Parathyroid adenoma (tissue), 2 donors: ENCODE results near the gene GLP1R.

ENCODE experiments used
- H2AFZ ChIP-seq: fragments of 300-600 bp; sonication (generic); one replicate; pipeline ENCODE4 v1.7.0; 2017; ENCODE audit warnings: antibody characterized with exemption, mild to moderate bottlenecking
- H3K27ac ChIP-seq: fragments of 300-600 bp; sonication (generic); one replicate; pipeline ENCODE4 v1.7.0; 2017
- H3K27me3 ChIP-seq: fragments of 300-600 bp; sonication (generic); one replicate; pipeline ENCODE4 v1.7.0; 2017; ENCODE audit warnings: low read length; ENCODE audit not compliant: control insufficient read depth, insufficient read depth
- H3K36me3 ChIP-seq: fragments of 300-600 bp; sonication (generic); one replicate; pipeline ENCODE4 v1.7.0; 2017; ENCODE audit warnings: low read length; ENCODE audit not compliant: control insufficient read depth, insufficient read depth
- H3K4me1 ChIP-seq: fragments of 300-600 bp; sonication (generic); one replicate; pipeline ENCODE4 v1.7.0; 2017; ENCODE audit warnings: control low read depth
- H3K4me2 ChIP-seq: fragments of 300-600 bp; sonication (generic); one replicate; pipeline ENCODE4 v1.7.0; 2017; ENCODE audit warnings: low read length
- H3K4me3 ChIP-seq: fragments of 300-600 bp; sonication (generic); one replicate; pipeline ENCODE4 v1.7.0; 2017; ENCODE audit warnings: low read depth, low read length
- H3K79me2 ChIP-seq: fragments of 300-600 bp; sonication (generic); one replicate; pipeline ENCODE4 v1.7.0; 2017; ENCODE audit warnings: control low read depth
- H3K9ac ChIP-seq: fragments of 300-600 bp; sonication (generic); one replicate; pipeline ENCODE4 v1.7.0; 2017; ENCODE audit warnings: mild to moderate bottlenecking
- H3K9me3 ChIP-seq: fragments of 300-600 bp; sonication (generic); one replicate; pipeline ENCODE4 v1.7.0; 2017; ENCODE audit warnings: low read length; ENCODE audit not compliant: control insufficient read depth
- TF ChIP-seq, protein P1 (sequence below): fragments of 300-600 bp; sonication (generic); IDR thresholded peaks from one replicate; pipeline ENCODE4 v1.7.0; 2017; ENCODE audit warnings: antibody characterized with exemption, mild to moderate bottlenecking
- donor health status: primary hyperparathyroidism.

GLP1R gene

GRCh38 chr6:39005774-39006173 is 42.8 kb upstream of the GLP1R start:
- no peaks in the 10 kb centered on the region for H3K9me3 ChIP-seq

GRCh38 chr6:39007575-39007974 is 41.0 kb upstream of the GLP1R start:
- TF ChIP-seq, protein P1, sequence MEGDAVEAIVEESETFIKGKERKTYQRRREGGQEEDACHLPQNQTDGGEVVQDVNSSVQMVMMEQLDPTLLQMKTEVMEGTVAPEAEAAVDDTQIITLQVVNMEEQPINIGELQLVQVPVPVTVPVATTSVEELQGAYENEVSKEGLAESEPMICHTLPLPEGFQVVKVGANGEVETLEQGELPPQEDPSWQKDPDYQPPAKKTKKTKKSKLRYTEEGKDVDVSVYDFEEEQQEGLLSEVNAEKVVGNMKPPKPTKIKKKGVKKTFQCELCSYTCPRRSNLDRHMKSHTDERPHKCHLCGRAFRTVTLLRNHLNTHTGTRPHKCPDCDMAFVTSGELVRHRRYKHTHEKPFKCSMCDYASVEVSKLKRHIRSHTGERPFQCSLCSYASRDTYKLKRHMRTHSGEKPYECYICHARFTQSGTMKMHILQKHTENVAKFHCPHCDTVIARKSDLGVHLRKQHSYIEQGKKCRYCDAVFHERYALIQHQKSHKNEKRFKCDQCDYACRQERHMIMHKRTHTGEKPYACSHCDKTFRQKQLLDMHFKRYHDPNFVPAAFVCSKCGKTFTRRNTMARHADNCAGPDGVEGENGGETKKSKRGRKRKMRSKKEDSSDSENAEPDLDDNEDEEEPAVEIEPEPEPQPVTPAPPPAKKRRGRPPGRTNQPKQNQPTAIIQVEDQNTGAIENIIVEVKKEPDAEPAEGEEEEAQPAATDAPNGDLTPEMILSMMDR, result no peak
- Histone ChIP-seq H2AFZ (no peak overlapping the region), H3K4me2 (no peak overlapping the region), H3K4me1 (no peaks in the 10 kb centered on the region), H3K27ac (no peak overlapping the region), H3K36me3 (no peaks in the 10 kb centered on the region), H3K9ac (no peak overlapping the region), H3K9me3 (no peaks in the 10 kb centered on the region), H3K27me3 (no peaks in the 10 kb centered on the region), H3K4me3 (no peak overlapping the region), H3K79me2 (no peaks in the 10 kb centered on the region)

More at GRCh38 chr6:39005774-39006173, 42.8 kb upstream of the GLP1R start:
- Histone ChIP-seq H3K27ac (no peak overlapping the region), H3K4me3 (no peak overlapping the region), H3K4me1 (no peaks in the 10 kb centered on the region), H3K9ac (no peak overlapping the region), H3K27me3 (no peaks in the 10 kb centered on the region), H3K36me3 (no peaks in the 10 kb centered on the region), H3K79me2 (no peaks in the 10 kb centered on the region), H2AFZ (no peak overlapping the region), H3K4me2 (no peak overlapping the region)
- TF ChIP-seq, protein P1, result no peak

- Histone ChIP-seq H3K4me3 (no peak overlapping the region), H3K4me1 (no peaks in the 10 kb centered on the region), H3K27me3 (no peaks in the 10 kb centered on the region), H3K9ac (no peak overlapping the region), H3K36me3 (no peaks in the 10 kb centered on the region), H3K79me2 (no peaks in the 10 kb centered on the region), H3K4me2 (no peak overlapping the region), H2AFZ (no peak overlapping the region), H3K27ac (no peak overlapping the region), H3K9me3 (no peaks in the 10 kb centered on the region)
- TF ChIP-seq, protein P1, result no peak
These were observed 39.8 kb upstream of the GLP1R start for GRCh38 chr6:39008737-39009136.

DNA sequence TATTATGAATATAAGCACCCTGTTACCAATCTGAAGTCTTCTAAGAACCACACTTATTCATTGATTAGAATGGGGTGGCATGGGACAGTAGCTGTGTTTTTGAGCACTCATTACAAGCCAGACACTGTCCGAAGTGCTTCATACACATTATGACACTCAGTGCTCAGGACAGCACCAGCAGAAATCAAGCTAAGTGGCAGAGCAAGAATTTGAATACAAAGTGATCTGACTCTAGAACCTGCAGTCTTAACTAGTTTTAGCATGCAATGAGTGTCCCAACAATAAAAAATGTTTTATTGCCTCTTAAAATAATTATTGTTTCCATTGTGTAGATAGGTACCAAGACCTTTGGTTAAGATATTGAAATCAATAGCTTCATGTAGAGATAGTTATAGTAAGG is 39.1 kb upstream of the GLP1R start:
- H3K9me3 ChIP-seq, result no peaks in the 10 kb centered on the region
- TF ChIP-seq, protein P1, result no peak
- no peaks in the 10 kb centered on the region for H3K27me3 ChIP-seq
- no peaks in the 10 kb centered on the region for H3K79me2 ChIP-seq
- no peak overlapping the region for H3K27ac ChIP-seq
- H3K4me1 ChIP-seq, result no peaks in the 10 kb centered on the region
- H2AFZ ChIP-seq, result no peak overlapping the region
- no peak overlapping the region for H3K9ac ChIP-seq
- H3K4me3 ChIP-seq, result no peak overlapping the region
- no peak overlapping the region for H3K4me2 ChIP-seq
- no peaks in the 10 kb centered on the region for H3K36me3 ChIP-seq

DNA sequence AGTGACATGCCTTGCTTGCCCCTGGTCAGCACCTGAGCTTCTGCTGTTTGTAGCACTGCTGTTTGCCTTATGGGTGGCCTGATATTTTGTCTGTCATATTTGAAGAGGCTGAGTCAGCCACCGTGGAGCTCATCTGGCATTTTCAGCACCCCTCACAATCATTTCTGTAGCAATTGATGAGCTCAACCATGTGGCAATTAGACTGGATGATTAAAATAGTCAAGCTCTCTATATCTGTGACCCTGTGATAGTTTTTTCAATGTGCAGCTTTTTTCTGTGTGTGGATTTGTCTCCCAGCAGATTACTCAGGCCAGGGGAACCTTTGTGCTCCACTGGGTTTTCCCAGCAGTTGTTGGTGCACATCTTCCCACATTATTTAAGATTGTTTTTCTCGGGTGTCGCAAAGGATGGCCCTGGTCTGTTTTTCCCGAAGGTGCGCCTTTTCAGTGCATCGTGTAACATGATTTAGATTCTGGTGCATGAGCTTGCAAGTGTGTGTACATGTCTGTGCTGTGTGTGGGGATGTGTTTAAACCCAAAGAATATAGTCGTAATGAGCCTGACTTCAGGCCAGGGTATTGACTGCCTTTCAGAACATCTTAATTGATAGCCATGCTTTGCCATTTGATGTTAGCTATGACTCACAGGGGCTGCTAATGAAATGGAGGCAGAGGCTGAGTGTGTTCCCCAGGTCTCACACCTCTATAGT is 31.6 kb upstream of the GLP1R start:
- no peak overlapping the region for H3K27ac ChIP-seq
- H2AFZ ChIP-seq, result no peak overlapping the region
- no peaks in the 10 kb centered on the region for H3K27me3 ChIP-seq
- no peak overlapping the region for H3K4me3 ChIP-seq
- no peak overlapping the region for H3K9ac ChIP-seq
- H3K9me3 ChIP-seq, result no peaks in the 10 kb centered on the region
- H3K4me2 ChIP-seq, result no peak overlapping the region
- H3K36me3 ChIP-seq, result no peaks in the 10 kb centered on the region
- TF ChIP-seq, protein P1, result no peak
- no peaks in the 10 kb centered on the region for H3K4me1 ChIP-seq
- no peaks in the 10 kb centered on the region for H3K79me2 ChIP-seq
